Parathyroid adenoma (tissue), 2 donors: ENCODE results near the gene GALNT18.

Source experiments
- H2AFZ ChIP-seq: fragments of 300-600 bp; sonication (generic); one replicate; pipeline ENCODE4 v1.7.0; 2017; ENCODE audit warnings: antibody characterized with exemption, mild to moderate bottlenecking
- H3K27ac ChIP-seq: fragments of 300-600 bp; sonication (generic); one replicate; pipeline ENCODE4 v1.7.0; 2017
- H3K27me3 ChIP-seq: fragments of 300-600 bp; sonication (generic); one replicate; pipeline ENCODE4 v1.7.0; 2017; ENCODE audit warnings: low read length; ENCODE audit not compliant: control insufficient read depth, insufficient read depth
- H3K36me3 ChIP-seq: fragments of 300-600 bp; sonication (generic); one replicate; pipeline ENCODE4 v1.7.0; 2017; ENCODE audit warnings: low read length; ENCODE audit not compliant: control insufficient read depth, insufficient read depth
- H3K4me1 ChIP-seq: fragments of 300-600 bp; sonication (generic); one replicate; pipeline ENCODE4 v1.7.0; 2017; ENCODE audit warnings: control low read depth
- H3K4me2 ChIP-seq: fragments of 300-600 bp; sonication (generic); one replicate; pipeline ENCODE4 v1.7.0; 2017; ENCODE audit warnings: low read length
- H3K4me3 ChIP-seq: fragments of 300-600 bp; sonication (generic); one replicate; pipeline ENCODE4 v1.7.0; 2017; ENCODE audit warnings: low read depth, low read length
- H3K79me2 ChIP-seq: fragments of 300-600 bp; sonication (generic); one replicate; pipeline ENCODE4 v1.7.0; 2017; ENCODE audit warnings: control low read depth
- H3K9ac ChIP-seq: fragments of 300-600 bp; sonication (generic); one replicate; pipeline ENCODE4 v1.7.0; 2017; ENCODE audit warnings: mild to moderate bottlenecking
- H3K9me3 ChIP-seq: fragments of 300-600 bp; sonication (generic); one replicate; pipeline ENCODE4 v1.7.0; 2017; ENCODE audit warnings: low read length; ENCODE audit not compliant: control insufficient read depth
- TF ChIP-seq, protein P1 (sequence below): fragments of 300-600 bp; sonication (generic); IDR thresholded peaks from one replicate; pipeline ENCODE4 v1.7.0; 2017; ENCODE audit warnings: antibody characterized with exemption, mild to moderate bottlenecking
- donor health status: primary hyperparathyroidism.

GALNT18 gene

DNA sequence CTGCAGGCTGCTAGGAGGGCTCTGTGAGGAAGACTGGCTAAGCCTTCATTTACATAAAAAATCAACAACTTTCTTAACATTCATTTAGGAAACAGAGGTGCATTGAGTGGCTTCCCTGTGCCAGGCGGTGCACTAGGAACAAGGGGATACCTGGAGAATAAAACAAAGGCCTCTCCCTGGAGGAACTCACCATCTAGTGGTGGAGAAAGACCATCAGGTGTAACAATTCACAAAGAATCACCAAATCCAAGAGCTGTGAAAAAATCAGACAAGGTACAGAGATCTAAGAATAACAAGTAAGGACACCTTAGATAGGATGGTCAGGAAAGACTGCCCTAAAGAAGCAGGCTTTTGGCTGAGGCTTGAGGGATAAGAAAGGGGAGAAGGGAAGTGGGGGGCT, 309.1 kb downstream of the GALNT18 start:
- Histone ChIP-seq H3K4me1 (no peaks in the 10 kb centered on the region), H2AFZ (no peak overlapping the region), H3K36me3 (no peaks in the 10 kb centered on the region), H3K4me2 (no peak overlapping the region), H3K27ac (no peak overlapping the region), H3K4me3 (no peak overlapping the region), H3K27me3 (no peaks in the 10 kb centered on the region), H3K9ac (no peak overlapping the region), H3K79me2 (no peaks in the 10 kb centered on the region), H3K9me3 (no peaks in the 10 kb centered on the region)
- TF ChIP-seq, protein P1, sequence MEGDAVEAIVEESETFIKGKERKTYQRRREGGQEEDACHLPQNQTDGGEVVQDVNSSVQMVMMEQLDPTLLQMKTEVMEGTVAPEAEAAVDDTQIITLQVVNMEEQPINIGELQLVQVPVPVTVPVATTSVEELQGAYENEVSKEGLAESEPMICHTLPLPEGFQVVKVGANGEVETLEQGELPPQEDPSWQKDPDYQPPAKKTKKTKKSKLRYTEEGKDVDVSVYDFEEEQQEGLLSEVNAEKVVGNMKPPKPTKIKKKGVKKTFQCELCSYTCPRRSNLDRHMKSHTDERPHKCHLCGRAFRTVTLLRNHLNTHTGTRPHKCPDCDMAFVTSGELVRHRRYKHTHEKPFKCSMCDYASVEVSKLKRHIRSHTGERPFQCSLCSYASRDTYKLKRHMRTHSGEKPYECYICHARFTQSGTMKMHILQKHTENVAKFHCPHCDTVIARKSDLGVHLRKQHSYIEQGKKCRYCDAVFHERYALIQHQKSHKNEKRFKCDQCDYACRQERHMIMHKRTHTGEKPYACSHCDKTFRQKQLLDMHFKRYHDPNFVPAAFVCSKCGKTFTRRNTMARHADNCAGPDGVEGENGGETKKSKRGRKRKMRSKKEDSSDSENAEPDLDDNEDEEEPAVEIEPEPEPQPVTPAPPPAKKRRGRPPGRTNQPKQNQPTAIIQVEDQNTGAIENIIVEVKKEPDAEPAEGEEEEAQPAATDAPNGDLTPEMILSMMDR, result no peak

DNA sequence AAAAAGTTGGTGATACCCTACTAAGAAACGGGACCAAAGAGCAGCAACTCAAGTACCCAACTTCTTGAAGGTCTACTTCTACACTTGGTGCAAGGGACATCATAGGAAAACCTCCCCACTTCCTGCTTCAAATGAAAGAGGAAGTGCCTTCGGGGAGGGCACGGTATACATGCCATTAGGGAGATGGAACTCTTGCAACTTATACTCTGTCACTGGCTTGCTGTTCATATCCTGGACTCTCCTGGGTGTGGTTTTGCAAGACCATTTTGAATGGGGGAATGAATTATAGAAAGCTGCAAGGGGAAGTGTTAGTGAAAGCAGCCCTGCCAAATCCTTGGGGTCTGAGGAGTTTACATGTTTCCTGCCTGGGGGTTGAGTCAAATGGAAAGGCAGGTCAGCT, 310.6 kb downstream of the GALNT18 start:
- no peak overlapping the region for H3K27ac ChIP-seq
- H3K4me2 ChIP-seq, result no peak overlapping the region
- H2AFZ ChIP-seq, result no peak overlapping the region
- H3K4me1 ChIP-seq, result no peaks in the 10 kb centered on the region
- TF ChIP-seq, protein P1, result no peak
- H3K36me3 ChIP-seq, result no peaks in the 10 kb centered on the region
- H3K9me3 ChIP-seq, result no peaks in the 10 kb centered on the region
- no peak overlapping the region for H3K4me3 ChIP-seq
- H3K79me2 ChIP-seq, result no peaks in the 10 kb centered on the region
- H3K9ac ChIP-seq, result no peak overlapping the region
- no peaks in the 10 kb centered on the region for H3K27me3 ChIP-seq

DNA sequence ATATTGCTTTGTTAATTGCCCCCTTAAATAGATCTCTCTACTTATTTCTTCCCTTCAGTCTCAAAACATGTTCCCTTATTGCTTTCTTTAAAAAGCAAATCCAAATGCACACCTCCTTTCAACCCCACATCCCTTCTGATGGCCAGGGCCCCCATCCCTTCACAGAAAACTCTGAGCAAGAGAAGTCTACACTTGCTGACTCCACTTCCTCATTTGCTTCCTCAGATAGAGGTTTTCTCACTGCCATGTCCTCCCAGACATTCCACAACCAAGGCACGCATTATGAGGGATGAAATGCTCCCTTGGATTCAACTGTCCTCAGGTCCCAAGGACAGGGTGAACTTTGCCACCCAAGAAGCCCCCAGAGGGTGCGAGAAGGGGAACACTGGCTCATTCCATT, 311.9 kb downstream of the GALNT18 start:
- H3K9ac ChIP-seq, result no peak overlapping the region
- no peaks in the 10 kb centered on the region for H3K4me1 ChIP-seq
- no peak overlapping the region for H3K4me2 ChIP-seq
- no peaks in the 10 kb centered on the region for H3K79me2 ChIP-seq
- H3K9me3 ChIP-seq, result no peaks in the 10 kb centered on the region
- TF ChIP-seq, protein P1, result no peak
- H3K27ac ChIP-seq, result no peak overlapping the region
- no peak overlapping the region for H3K4me3 ChIP-seq
- H3K36me3 ChIP-seq, result no peaks in the 10 kb centered on the region
- H3K27me3 ChIP-seq, result no peaks in the 10 kb centered on the region
- H2AFZ ChIP-seq, result no peak overlapping the region

DNA sequence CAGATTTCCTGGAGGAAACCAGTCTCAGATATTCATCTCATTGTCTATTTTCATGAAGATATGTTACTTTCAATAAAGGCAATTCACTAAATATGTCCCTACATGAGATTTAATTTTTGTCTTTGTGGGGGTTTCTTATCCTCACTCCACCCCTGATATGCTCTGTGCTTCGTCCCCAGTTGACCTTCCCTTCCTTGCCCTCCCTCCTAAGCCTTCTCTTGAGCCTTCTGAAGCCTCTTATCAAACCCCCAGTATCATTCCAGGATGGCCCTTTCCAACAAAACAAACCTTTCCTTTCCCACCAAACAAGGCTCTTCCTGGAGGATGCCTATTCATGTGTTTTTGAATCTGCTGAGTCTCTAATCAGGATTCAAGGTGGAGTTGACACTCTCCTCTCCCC, 313.6 kb downstream of the GALNT18 start:
- no peaks in the 10 kb centered on the region for H3K9me3 ChIP-seq
- TF ChIP-seq, protein P1, result no peak
- no peak overlapping the region for H3K4me2 ChIP-seq
- H2AFZ ChIP-seq, result no peak overlapping the region
- no peak overlapping the region for H3K27ac ChIP-seq
- no peak overlapping the region for H3K4me3 ChIP-seq
- H3K36me3 ChIP-seq, result no peaks in the 10 kb centered on the region
- no peaks in the 10 kb centered on the region for H3K27me3 ChIP-seq
- no peaks in the 10 kb centered on the region for H3K4me1 ChIP-seq
- no peaks in the 10 kb centered on the region for H3K79me2 ChIP-seq
- no peak overlapping the region for H3K9ac ChIP-seq

DNA sequence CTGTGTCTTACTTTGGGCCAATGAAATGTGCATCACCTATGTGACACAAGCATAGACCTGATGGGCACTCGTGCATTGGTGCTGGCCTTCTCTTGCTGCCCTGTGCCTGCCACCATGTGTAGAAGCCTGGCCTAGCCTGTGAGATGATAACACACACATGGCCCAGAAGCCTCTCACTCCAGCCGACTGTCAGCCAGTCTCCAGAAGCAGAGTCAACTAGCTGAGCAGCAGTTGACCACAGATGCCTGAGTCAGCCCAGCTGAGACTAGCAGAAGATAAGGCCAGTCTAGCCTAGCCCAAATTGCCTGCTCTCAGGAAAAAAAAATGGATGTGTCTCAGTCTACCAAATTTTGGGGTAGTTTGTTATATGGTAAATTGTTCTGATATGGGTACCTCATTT, 314.9 kb downstream of the GALNT18 start:
- TF ChIP-seq, protein P1, result no peak

More for the DNA sequence above, 314.9 kb downstream of the GALNT18 start:
- H3K79me2 ChIP-seq, result no peaks in the 10 kb centered on the region
- no peak overlapping the region for H3K9ac ChIP-seq
- no peak overlapping the region for H3K4me2 ChIP-seq
- H3K4me1 ChIP-seq, result no peaks in the 10 kb centered on the region
- no peak overlapping the region for H3K27ac ChIP-seq
- H3K9me3 ChIP-seq, result no peaks in the 10 kb centered on the region
- no peak overlapping the region for H3K4me3 ChIP-seq
- H2AFZ ChIP-seq, result no peak overlapping the region
- H3K36me3 ChIP-seq, result no peaks in the 10 kb centered on the region
- no peaks in the 10 kb centered on the region for H3K27me3 ChIP-seq
